ENCODE results near the gene SORL1. TPM values are rescaled to one million over a fixed set of nuclear protein-coding genes. Genes with fewer than 3 reads are reported as not detected.

The SORL1 gene
- total and polyA plus RNA-seq, 2 of the 13 experiments (the other 11 are each of a cell fraction or from before 2014, with no cell fraction given), result 21.3 to 148 TPM

GRCh38 chr11:121451986-121452608 is at the start of gene SORL1 (continued):
- TF ChIP-seq REL (CRISPR knock-in tag; conservative IDR thresholded peaks at IDR 0.05) (no peak), ARNTL (CRISPR knock-in tag; IDR thresholded peaks at IDR 0.05) (no peak), PATZ1 (CRISPR knock-in tag; IDR thresholded peaks at IDR 0.05) (no peak; the same call in none of the 2 replicates), PRDM15 (CRISPR knock-in tag; IDR thresholded peaks at IDR 0.05) (no peak), ZNF788 (CRISPR knock-in tag; IDR thresholded peaks at IDR 0.05; ENCODE audit: borderline replicate concordance) (peak; percentile 3; the same call in 1 of the 2 replicates), ZNF18 (CRISPR knock-in tag; IDR thresholded peaks at IDR 0.05; ENCODE audit: insufficient replicate concordance) (no peak), MED8 (CRISPR knock-in tag; IDR thresholded peaks at IDR 0.05; ENCODE audit: insufficient replicate concordance) (no peak), THAP11 (CRISPR knock-in tag; IDR thresholded peaks at IDR 0.05) (peak; percentile 39; the same call in 1 of the 2 replicates), DPF2 (CRISPR knock-in tag; IDR thresholded peaks at IDR 0.05; ENCODE audit: borderline replicate concordance, low read depth) (no peak), RFXAP (CRISPR knock-in tag; IDR thresholded peaks at IDR 0.05; ENCODE audit: borderline replicate concordance) (0 out of 2 replicates have a peak, but pooled peaks have one; percentile 27), ZNF563 (CRISPR knock-in tag; IDR thresholded peaks at IDR 0.05) (peak; percentile 83; the same call in 1 of the 2 replicates), NFE2L1 (CRISPR knock-in tag; IDR thresholded peaks at IDR 0.05; ENCODE audit: borderline replicate concordance) (no peak), ZNF547 (CRISPR knock-in tag; IDR thresholded peaks at IDR 0.05) (peak; percentile 85; the same call in 1 of the 2 replicates), CERS6 (CRISPR knock-in tag; IDR thresholded peaks at IDR 0.05) (no peak), THAP7 (CRISPR knock-in tag; IDR thresholded peaks at IDR 0.05) (peak; percentile 52; the same call in 1 of the 2 replicates), ATF6 (CRISPR knock-in tag; conservative IDR thresholded peaks at IDR 0.05) (no peak), ZMYM3 (CRISPR knock-in tag; IDR thresholded peaks at IDR 0.05) (no peak)

Measured in HepG2 (cell line).